ENCODE data around the gene LRP1B. TPM values are rescaled to one million over a fixed set of nuclear protein-coding genes. Genes with fewer than 3 reads are reported as not detected.
"Not testable (repeated sequence)": the region's sequence is repeated elsewhere in the genome, so short reads cannot be mapped to it uniquely, and the experiment has no call there.

LRP1B gene
- polyA plus RNA-seq, 4 donors = 0.92 to 3.7 (median 1.3) TPM

DNA sequence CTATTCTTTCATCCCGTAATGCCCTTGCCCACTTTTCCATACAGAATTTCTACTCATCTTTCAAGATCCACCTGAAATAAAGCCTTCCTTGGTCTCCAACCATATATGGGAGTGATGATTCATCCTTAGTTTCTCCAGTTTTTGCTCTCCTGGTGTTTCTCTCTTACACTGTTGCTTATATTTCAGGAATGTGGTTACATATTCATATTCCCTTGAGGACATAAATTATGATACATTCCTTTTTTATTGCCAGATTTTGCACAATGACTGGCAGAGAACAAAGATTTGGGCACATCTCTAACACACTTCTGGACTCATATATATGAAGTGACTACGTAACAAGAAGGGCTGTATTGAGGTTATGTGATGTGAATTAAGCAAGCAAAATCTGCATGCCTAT lies 1777.3 kb downstream of the LRP1B start:
- DNase-seq (ENCODE audit: low read depth in 4 of 4, low spot score in 3 of 4) = no peak

DNA sequence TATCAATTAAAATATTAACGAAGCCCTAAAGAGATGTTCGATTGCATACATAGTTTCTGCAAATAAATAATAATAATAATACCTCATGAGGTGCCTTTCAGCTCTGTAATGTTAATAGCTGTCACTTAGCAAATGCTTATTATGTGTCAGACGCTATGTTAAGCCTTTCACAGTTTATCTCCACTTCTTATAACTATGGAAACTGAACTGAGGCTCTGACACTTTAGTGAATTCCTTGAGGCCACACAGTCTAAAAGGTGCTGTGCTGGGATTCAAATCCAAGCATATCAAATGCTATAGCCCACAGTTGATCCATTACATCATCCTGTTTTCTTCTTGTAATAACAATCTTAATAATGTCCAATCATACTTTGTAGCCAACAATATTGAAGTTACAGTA lies 1779.1 kb downstream of the LRP1B start:
- DNase-seq (ENCODE audit: low read depth in 4 of 4, low spot score in 3 of 4) = no peak

DNA sequence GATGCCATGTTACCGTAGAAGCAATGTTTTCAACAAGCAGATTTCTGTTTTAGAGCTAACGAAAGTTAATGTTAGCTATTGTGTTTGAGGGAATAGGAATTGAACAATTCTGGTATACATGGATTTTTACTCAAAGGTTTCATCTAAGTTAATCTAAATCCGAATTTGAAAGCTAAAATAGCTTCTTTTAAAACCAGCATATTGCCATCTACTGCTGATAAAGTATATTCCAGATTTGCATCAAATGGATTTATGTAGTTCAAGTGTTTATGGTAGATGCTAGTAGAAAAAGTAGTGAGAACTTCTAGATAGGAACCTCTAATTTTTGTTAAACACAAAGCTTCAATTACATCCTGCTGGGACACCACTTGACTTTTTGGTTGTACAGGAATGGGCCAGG lies 1781.1 kb downstream of the LRP1B start:
- no peak for DNase-seq (ENCODE audit: low read depth in 4 of 4, low spot score in 3 of 4)

DNA sequence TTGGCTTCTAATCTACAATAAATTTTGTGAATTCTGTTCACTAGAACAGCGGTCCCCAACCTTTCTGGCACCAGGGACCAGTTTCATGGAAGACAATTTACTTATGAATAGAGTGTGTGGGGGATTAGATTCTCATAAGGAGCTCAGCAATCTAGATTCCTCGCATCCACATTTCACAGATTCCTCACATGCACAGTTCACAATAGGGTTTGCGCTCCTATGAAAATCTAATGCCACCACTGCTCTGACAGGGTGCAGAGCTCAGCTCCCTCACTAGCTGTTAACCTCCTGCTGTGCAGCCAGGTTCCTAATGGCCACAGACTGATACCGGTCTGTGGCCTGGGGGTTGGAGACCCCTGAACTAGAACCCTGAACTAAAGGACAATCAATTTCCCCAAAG lies 1782.0 kb downstream of the LRP1B start:
- no peak for DNase-seq (ENCODE audit: low read depth in 4 of 4, low spot score in 3 of 4)

- DNase-seq (ENCODE audit: low read depth in 4 of 4, low spot score in 3 of 4) = no peak
Measured at GRCh38 chr2:140344838-140345237, 1786.0 kb downstream of the LRP1B start.

DNA sequence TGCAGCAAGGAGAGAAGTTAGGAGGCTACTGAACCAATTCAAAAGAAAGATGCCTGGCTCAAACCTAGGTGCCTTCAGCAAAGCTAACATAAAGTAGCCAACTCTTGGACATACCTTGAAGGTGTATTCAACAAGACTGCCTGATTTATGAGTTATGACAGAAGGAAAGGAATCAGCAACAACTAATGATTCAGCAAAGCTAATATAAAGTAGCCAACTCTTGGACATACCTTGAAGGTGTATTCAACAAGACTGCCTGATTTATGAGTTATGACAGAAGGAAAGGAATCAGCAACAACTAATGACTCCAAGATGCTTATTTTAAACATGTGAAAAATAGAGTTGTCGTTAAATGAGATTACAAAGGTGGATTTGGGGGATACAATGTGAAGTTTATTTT lies 1786.5 kb downstream of the LRP1B start:
- not testable (repeated sequence) for DNase-seq (ENCODE audit: low read depth in 4 of 4, low spot score in 3 of 4)

- DNase-seq (ENCODE audit: low read depth in 4 of 4, low spot score in 3 of 4) = no peak
Measured at GRCh38 chr2:140338795-140339194, 1792.0 kb downstream of the LRP1B start.

- no peak for DNase-seq (ENCODE audit: low read depth in 4 of 4, low spot score in 3 of 4)
Measured at GRCh38 chr2:140337061-140337460, 1793.8 kb downstream of the LRP1B start.

- no peak for DNase-seq (ENCODE audit: low read depth in 4 of 4, low spot score in 3 of 4)
Measured at GRCh38 chr2:140316345-140316744, 1814.5 kb downstream of the LRP1B start.

DNA sequence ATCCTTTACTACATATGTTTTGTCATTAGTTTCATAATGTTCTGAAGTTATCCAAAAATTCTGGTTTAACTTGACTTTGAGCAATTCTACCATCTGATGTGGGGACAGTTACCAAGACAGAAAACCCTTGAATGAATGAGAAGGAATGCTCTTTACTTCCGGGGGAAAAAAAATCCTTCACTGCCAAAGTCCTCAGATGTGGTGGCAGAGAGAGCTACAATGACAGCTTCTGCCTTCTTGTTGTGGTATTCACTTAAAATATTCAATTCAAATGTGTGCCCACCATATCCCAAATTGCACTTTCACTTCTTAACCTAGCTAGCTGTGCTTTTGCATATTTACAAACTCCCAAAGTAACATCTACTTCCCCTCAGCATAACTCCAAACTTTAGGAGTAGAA lies 1818.9 kb downstream of the LRP1B start:
- DNase-seq (ENCODE audit: low read depth in 4 of 4, low spot score in 3 of 4) = no peak

GRCh38 chr2:140308706-140309105 lies 1822.1 kb downstream of the LRP1B start:
- DNase-seq (ENCODE audit: low read depth in 4 of 4, low spot score in 3 of 4) = no peak

DNA sequence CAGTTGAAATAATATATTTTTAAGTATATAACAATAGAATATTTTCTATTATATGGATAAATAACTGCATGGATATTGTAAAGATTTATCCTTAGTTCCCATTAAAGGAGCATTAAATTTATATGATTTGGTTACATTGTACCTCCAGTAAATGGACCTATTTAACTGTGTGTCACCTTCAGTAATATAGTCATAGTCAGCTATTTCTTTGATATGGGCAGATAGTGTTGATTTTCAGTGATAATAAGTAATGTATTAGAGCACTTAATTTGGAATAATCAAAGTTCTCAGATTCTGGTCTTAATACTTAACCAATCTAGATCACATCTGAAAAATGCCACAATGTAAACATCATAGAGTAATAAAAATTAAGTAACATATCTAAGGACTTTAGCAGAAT lies 1823.3 kb downstream of the LRP1B start:
- no peak for DNase-seq (ENCODE audit: low read depth in 4 of 4, low spot score in 3 of 4)

DNA sequence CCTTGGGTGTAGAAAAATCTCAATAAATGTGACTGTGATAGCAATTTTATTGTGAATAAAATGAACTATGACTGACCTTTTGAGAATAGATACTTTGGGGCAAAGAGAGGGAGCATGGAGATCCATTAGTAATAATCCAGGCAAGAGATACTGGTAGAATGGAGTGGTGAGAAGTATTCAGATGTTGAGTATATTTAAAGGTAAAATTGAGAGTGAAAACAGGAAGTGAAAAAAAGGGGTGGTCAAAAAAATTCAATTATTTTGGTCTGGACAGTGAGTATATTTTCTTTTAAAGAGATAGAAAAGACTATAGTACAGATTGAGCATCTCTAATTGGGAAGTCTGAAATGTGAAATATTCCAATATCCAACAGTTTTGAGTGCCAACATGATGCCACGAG lies 1835.0 kb downstream of the LRP1B start:
- DNase-seq (ENCODE audit: low read depth in 4 of 4, low spot score in 3 of 4) = no peak

DNA sequence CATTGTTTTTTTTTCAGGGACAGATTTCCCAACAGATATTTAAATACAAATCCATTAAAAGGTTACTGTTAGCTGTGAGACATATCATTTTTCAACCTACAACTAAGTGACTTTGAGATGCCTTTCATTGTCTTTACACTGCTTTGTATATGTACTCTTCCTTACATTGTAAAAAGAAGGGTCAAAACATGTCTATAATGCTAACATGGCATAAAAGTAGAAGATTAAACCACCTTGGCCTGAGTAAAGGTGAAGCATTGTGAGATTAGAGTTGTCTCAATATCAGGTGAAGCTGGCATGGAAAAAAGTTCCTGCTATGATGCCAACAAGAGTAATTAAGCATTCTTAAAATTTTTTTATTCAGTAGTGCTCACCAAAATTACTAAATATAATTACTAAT lies 1842.1 kb downstream of the LRP1B start:
- DNase-seq (ENCODE audit: low read depth in 4 of 4, low spot score in 3 of 4) = no peak

- DNase-seq (ENCODE audit: low read depth in 4 of 4, low spot score in 3 of 4) = no peak
Measured at GRCh38 chr2:140288213-140288612, 1842.6 kb downstream of the LRP1B start.

GRCh38 chr2:140286377-140286776 lies 1844.4 kb downstream of the LRP1B start:
- no peak for DNase-seq (ENCODE audit: low read depth in 4 of 4, low spot score in 3 of 4)

DNA sequence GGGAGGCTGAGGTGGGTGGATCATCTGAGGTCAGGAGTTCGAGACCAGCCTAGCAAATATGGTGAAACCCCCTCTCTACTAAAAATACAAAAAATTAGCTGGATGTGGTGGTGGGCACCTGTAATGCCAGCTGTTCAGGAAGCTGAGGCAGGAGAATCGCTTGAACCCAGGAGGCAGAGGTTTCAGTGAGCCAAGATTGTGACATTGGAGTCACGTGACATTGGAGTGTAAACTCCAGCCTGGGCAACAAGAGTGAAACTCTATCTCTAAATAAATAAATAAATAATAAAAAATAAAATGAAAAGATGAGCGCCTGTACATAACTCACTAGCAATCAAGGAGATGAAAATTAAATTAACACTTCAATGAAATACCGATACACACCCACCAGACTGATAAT lies 1853.5 kb downstream of the LRP1B start:
- DNase-seq (ENCODE audit: low read depth in 4 of 4, low spot score in 3 of 4) = not testable (repeated sequence)

GRCh38 chr2:140276661-140277060 lies 1854.2 kb downstream of the LRP1B start:
- no peak for DNase-seq (ENCODE audit: low read depth in 4 of 4, low spot score in 3 of 4)

GRCh38 chr2:140275427-140275826 lies 1855.4 kb downstream of the LRP1B start:
- DNase-seq (ENCODE audit: low read depth in 4 of 4, low spot score in 3 of 4) = no peak

DNA sequence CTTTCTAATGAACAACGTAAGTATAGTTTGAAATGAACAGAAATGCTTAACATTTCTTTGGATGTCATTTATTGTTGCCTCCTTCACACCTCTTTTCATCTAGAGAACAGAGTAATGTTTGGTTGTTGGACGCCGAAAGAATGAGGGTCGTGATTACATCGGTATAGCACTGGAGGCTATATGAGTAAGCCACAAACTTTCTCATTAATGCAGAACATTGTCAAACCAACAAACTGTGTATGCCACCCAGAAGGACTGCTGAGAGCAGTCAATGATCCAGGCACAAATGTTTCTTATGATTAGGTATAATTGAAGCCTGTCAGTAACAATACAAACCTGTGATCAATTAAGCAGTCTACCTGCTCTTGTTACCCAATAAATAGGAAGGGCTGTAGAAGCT lies 1855.9 kb downstream of the LRP1B start:
- DNase-seq (ENCODE audit: low read depth in 4 of 4, low spot score in 3 of 4) = no peak

GRCh38 chr2:140273958-140274357 lies 1856.9 kb downstream of the LRP1B start:
- DNase-seq (ENCODE audit: low read depth in 4 of 4, low spot score in 3 of 4) = no peak

- no peak for DNase-seq (ENCODE audit: low read depth in 4 of 4, low spot score in 3 of 4)
Measured at GRCh38 chr2:140273408-140273807, 1857.4 kb downstream of the LRP1B start.

DNA sequence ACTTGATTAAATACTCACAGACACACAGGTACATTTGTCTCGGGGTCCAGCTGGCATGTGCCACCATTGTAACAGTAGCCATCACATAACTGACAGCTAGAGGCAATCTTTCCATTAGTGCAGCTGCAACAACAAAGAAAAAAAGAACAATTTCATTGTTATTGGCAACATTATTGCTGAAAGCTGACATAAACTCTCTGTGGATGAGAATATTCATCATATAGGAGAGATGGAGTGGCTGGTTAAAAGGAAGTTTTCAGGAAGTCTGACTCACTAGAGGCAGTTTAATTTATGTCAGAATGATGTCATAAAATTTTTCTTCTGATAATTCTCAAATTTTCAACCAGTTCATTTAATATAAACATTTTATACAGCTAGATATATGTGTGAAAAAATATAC lies 1860.6 kb downstream of the LRP1B start:
- no peak for DNase-seq (ENCODE audit: low read depth in 4 of 4, low spot score in 3 of 4)

DNA sequence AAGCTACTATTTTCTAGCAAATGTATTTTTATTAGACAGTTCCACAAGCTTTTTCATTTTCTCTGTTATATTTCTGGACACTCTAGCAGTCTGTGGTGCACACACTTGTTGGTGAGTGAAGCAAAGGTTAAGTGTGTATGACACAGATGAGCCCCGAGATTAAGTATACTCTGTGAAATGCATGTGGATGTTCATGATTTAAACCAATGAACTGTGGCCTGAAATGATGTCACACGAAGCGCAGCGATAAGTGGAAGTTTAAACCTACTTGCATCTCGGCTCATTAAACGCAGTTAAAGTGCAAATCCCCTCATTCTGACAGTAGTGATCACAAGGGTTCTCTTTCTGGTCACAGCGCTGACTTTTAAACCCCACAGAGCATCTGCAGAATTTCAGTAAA lies 1861.8 kb downstream of the LRP1B start:
- DNase-seq (ENCODE audit: low read depth in 4 of 4, low spot score in 3 of 4) = peak in 2 of 4 donors; percentile 2 to 21

All from left renal pelvis (tissue), 4 donors.